ENCODE measurements around the gene TAF5.

The TAF5 gene

DNA sequence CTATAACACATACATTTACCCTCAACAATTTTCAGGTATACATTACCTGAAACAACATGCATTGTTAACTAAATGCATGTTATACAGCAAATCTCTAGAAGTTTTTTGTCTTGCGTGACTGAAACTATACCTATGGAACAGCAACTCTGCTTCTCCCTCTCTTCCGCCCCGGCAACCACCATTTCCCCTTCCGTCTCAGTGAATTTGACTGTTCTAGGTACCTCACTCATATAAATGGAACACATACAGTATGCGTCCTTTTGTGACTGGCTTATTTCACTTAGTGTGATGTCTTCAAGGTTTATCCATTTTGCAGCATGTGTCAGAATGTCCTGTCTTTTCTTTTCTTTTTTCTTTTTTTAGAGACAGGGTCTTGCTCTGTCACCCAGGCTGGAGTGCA, 61.9 kb downstream of the TAF5 start:
- Mint-ChIP-seq H3K36me3 (peaks cover 27% of the 10 kb centered on the region), H3K27ac (peak overlapping the region; percentile 70), H3K4me3 (no peak overlapping the region), H3K4me1 (ENCODE audit: low read depth) (peaks cover 41% of the 10 kb centered on the region), H3K9me3 (ENCODE audit: low read depth) (no peaks in the 10 kb centered on the region), H3K27me3 (no peaks in the 10 kb centered on the region)

DNA sequence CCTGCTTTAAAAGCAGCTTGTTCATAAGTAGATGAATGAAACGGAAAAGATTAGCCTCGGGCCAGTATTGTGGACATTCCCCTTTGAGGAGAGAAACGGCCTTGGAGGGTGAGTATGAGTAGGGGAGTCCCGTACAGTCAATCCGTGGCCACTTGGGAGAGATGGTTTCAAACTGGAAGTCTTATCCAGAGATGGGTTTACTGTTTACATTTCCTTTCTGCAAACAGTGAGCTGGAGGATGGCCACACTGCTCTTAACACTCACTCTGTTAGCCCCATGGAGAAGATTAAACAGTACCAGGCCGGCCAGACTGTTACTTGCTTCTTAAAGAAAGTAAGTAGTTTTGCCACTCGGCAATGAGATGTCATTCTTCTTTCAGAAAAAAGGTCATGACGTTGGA, 64.1 kb downstream of the TAF5 start:
- Mint-ChIP-seq H3K27me3 (no peaks in the 10 kb centered on the region), H3K4me1 (ENCODE audit: low read depth) (peaks cover 41% of the 10 kb centered on the region), H3K36me3 (peaks cover 24% of the 10 kb centered on the region), H3K27ac (no peak overlapping the region), H3K4me3 (no peak overlapping the region), H3K9me3 (ENCODE audit: low read depth) (no peaks in the 10 kb centered on the region)

DNA sequence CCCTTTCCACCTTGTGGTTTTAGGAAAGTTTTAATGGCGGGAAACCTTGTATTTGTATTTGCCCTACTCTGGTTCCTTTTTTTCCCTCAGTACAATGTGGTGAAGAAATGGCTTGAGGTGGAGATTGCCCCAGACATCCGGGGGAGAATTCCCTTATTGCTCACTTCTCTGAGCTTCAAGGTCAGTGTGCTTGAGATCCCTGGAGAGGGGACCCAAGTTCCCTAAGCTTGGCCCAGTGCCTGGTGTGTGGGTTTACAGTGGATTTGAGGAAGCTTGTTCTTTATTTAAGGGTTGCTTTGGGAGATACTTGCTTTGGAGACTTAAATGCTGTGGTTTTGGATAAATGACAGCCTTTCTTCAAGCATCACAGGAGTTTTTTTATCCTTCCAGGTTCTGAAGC, 66.1 kb downstream of the TAF5 start:
- Mint-ChIP-seq H3K9me3 (ENCODE audit: low read depth) (no peaks in the 10 kb centered on the region), H3K4me3 (no peak overlapping the region), H3K27ac (no peak overlapping the region), H3K27me3 (no peaks in the 10 kb centered on the region), H3K4me1 (ENCODE audit: low read depth) (peaks cover 22% of the 10 kb centered on the region), H3K36me3 (peaks cover 15% of the 10 kb centered on the region)

All from activated naive CD8-positive, alpha-beta T cell (primary cell).